LNCaP clone FGC (cell line): ENCODE results near the gene ITGAD.

Experiments
- DNase-seq: peaks from one replicate; pipeline ENCODE4 v3.0.0-alpha.2; 2011; ENCODE audit warnings: low read depth
- H3K4me3 ChIP-seq: 2 replicates; pipeline ENCODE4 v1.5.1; 2011; ENCODE audit warnings: mild to moderate bottlenecking, low read depth, low read length, control low read depth
- CTCF ChIP-seq: IDR thresholded peaks from 2 replicates; pipeline ENCODE4 v1.5.1; 2012; ENCODE audit warnings: mild to moderate bottlenecking; ENCODE audit not compliant: control insufficient read depth, insufficient read depth; ENCODE audit errors: extremely low read depth

The ITGAD gene

GRCh38 chr16:31357324-31358109, 35.6 kb upstream of the ITGAD start:
- no peak for TF ChIP-seq CTCF
- DNase-seq: no peak
- no peak overlapping the region for H3K4me3 ChIP-seq

GRCh38 chr16:31360251-31360650, 32.9 kb upstream of the ITGAD start:
- no peak overlapping the region for H3K4me3 ChIP-seq
- DNase-seq: no peak
- TF ChIP-seq CTCF: no peak

- H3K4me3 ChIP-seq: no peak overlapping the region
- TF ChIP-seq CTCF: no peak
Measured at GRCh38 chr16:31361201-31362110, 31.7 kb upstream of the ITGAD start.

GRCh38 chr16:31362476-31363405, 30.4 kb upstream of the ITGAD start:
- no peak for DNase-seq
- TF ChIP-seq CTCF: no peak
- H3K4me3 ChIP-seq: no peak overlapping the region

More at GRCh38 chr16:31361201-31362110, 31.7 kb upstream of the ITGAD start:
- no peak for DNase-seq

- H3K4me3 ChIP-seq: no peak overlapping the region
- no peak for DNase-seq
- TF ChIP-seq CTCF: no peak
Measured at GRCh38 chr16:31363721-31364120, 29.4 kb upstream of the ITGAD start.

GRCh38 chr16:31364421-31364820, 28.7 kb upstream of the ITGAD start:
- no peak overlapping the region for H3K4me3 ChIP-seq
- no peak for DNase-seq
- no peak for TF ChIP-seq CTCF
